Transverse colon (tissue), 3 donors: ENCODE measurements around the gene TRIM47.

ENCODE experiments used
- CTCF ChIP-seq, 5 experiments: fragments of 200-600 bp in 3 of 5; fragments of 450-650 bp in 2 of 5; sonication (generic) in 3 of 5; IDR thresholded peaks; 1 replicate in 2 of 5; 2 replicates in 3 of 5; pipeline ENCODE4 v1.5.1; 2016 to 2017; ENCODE audit warnings: antibody characterized with exemption in 5 of 5, inconsistent platforms in 3 of 5, mild to moderate bottlenecking in 2 of 5, moderate library complexity in 1 of 5
- EP300 ChIP-seq: sonication (generic); formaldehyde crosslinking; IDR thresholded peaks from one replicate; pipeline ENCODE4 v1.6.1; 2017; ENCODE audit warnings: antibody characterized with exemption, low read depth

DNA sequence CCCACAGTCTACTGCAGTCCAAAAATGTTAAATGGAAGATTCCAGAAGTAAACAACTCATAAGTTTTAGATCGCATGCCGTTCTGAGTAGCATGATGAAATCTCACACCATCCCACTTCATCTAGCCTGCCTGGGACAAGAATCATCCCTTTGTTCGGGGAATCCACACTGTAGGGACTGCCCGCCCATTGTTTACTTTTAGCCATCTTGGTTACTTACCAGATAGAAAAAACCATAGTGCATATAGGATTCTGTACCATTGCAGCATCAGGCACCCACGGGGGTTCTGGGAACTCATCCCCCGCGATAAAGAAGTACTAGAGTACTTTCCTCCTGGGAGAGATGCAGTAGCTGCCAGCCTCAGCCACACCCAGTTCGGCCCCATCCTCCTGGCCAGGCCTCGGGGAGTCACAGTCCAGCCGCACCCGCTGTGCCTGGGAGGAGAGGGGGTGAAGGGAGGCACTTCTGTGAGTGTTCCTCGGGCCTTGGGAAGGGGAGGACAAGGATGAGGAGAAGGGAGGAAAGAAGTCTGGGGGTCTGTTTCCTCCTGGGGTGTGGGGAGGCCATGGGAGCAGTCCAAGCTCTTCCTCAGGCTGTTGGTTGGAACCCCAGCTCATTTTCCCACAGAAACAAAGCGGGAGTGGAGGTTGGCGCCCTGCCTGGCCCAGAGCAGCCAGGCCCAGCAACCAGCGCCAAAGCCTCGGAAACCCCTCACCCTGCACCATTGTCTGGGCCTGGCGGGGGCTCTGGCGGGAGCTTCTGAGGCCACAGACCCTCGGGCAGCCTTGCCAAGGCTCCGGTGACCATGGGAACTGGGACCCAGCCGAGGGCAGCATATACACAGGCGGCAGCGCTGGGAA lies 8.9 kb downstream of the TRIM47 start:
- no peak for TF ChIP-seq EP300
- TF ChIP-seq CTCF (IDR thresholded peaks at IDR 0.05) = no peak
